HepG2 (cell line): ENCODE measurements around the gene PMAIP1. TPM values are rescaled to one million over a fixed set of nuclear protein-coding genes. Genes with fewer than 3 reads are reported as not detected.

Experiments used
- ATAC-seq: fragments of 200-7000 bp; cut with Tn5 transposase; 3 replicates; pipeline ENCODE4 v1.9.1; 2020; ENCODE audit warnings: mild to moderate bottlenecking, moderate library complexity
- BruUV-seq: library from RNA; stranded (reverse); fragments of 400-500 nt; replicated peaks from 2 replicates; lab custom pipeline; 2021; lab: Mats Ljungman, UMichigan
- CTCF ChIA-PET: fragments of 300-600 bp; formaldehyde crosslinking; extraction: SDS; loops from one replicate; lab custom pipeline; 2021; ENCODE audit warnings: low total read pairs, inconsistent platforms, low intra/inter-chr PET ratio; lab: Yijun Ruan, JAX
- POLR2A ChIA-PET: fragments of 350-600 bp; sonication (Branson Sonifier 250); formaldehyde crosslinking; loops from one replicate; lab custom pipeline; 2020; ENCODE audit warnings: antibody characterized with exemption, inconsistent platforms; lab: Yijun Ruan, JAX
- DNase-seq: peaks from one replicate; pipeline ENCODE4 v3.0.0-alpha.2; 2015; ENCODE audit warnings: low spot score
- FAIRE-seq: peaks from 3 replicates; lab custom pipeline; 2011; peaks lifted over from hg19 to GRCh38; lab: Jason Lieb, UNC
- H2AFZ ChIP-seq: one replicate; pipeline ENCODE4 v1.6.1; 2011; ENCODE audit warnings: low read length, inconsistent platforms
- H3K27ac ChIP-seq: fragments of 300-600 bp; 3 replicates; pipeline ENCODE4 v1.8.0; 2011; ENCODE audit warnings: mixed run types, mild to moderate bottlenecking, mixed read lengths, low read length, inconsistent platforms; ENCODE audit not compliant: insufficient read depth; ENCODE audit errors: extremely low read length
- H3K27me3 ChIP-seq, 2 experiments: fragments of 200-600 bp in 1 of 2; 2 replicates in 1 of 2; 3 replicates in 1 of 2; pipeline versions ENCODE4 v1.6.0 to v1.8.0; 2011; ENCODE audit warnings: low read length in 2 of 2, mild to moderate bottlenecking in 2 of 2, moderate library complexity in 2 of 2, inconsistent platforms in 1 of 2; ENCODE audit not compliant: insufficient read depth in 2 of 2, control insufficient read depth in 1 of 2
- H3K36me3 ChIP-seq, 2 experiments: fragments of 200-600 bp in 1 of 2; replicated peaks in 1 of 2; 2 replicates in 1 of 2; 3 replicates in 1 of 2; pipeline versions ENCODE4 v1.5.1 to v1.8.0; 2011; ENCODE audit warnings: low read length in 2 of 2, inconsistent platforms in 1 of 2; ENCODE audit not compliant: insufficient read depth in 2 of 2, control insufficient read depth in 1 of 2
- H3K4me1 ChIP-seq: 2 replicates; pipeline ENCODE4 v1.5.1; 2012; ENCODE audit warnings: low read length, inconsistent platforms; ENCODE audit not compliant: insufficient read depth
- H3K4me2 ChIP-seq: 2 replicates; pipeline ENCODE4 v1.6.0; 2011; ENCODE audit warnings: low read depth, low read length, inconsistent platforms
- H3K4me3 ChIP-seq, 3 experiments: fragments of 200-600 bp in 1 of 3; sonication (generic), shearing (Covaris generic) in 1 of 3; replicated peaks in 1 of 3; 2 replicates each; pipeline ENCODE4 v1.5.1; 2011 to 2016; ENCODE audit warnings: low read length in 3 of 3, inconsistent platforms in 2 of 3, low read depth in 2 of 3, mild to moderate bottlenecking in 2 of 3, control low read depth in 1 of 3, mixed read lengths in 1 of 3; ENCODE audit not compliant: insufficient read depth in 1 of 3
- H3K79me2 ChIP-seq: one replicate; pipeline ENCODE4 v1.6.1; 2011; ENCODE audit warnings: low read length, inconsistent platforms; ENCODE audit not compliant: insufficient read depth
- H3K9ac ChIP-seq: 2 replicates; pipeline ENCODE4 v1.6.0; 2011; ENCODE audit warnings: mild to moderate bottlenecking, low read depth, low read length, inconsistent platforms; ENCODE audit not compliant: insufficient read depth
- H3K9me3 ChIP-seq: 2 replicates; pipeline ENCODE4 v1.5.1; 2012; ENCODE audit warnings: mild to moderate bottlenecking, low read length
- H4K20me1 ChIP-seq: 2 replicates; pipeline ENCODE4 v1.6.0; 2011; ENCODE audit warnings: inconsistent platforms, mild to moderate bottlenecking, low read length, moderate library complexity; ENCODE audit not compliant: insufficient read depth
- ARNTL ChIP-seq: sonication (generic); formaldehyde crosslinking; IDR thresholded peaks from 2 replicates; pipeline ENCODE4 v1.4.0; 2020; ENCODE audit warnings: mild to moderate bottlenecking, missing genetic modification reagents
- HDAC1 ChIP-seq: sonication (generic); formaldehyde crosslinking; IDR thresholded peaks from 2 replicates; pipeline ENCODE4 v1.5.1; 2020; ENCODE audit warnings: mild to moderate bottlenecking, missing genetic modification reagents
- SATB2 ChIP-seq: sonication (generic); formaldehyde crosslinking; IDR thresholded peaks from 2 replicates; pipeline ENCODE4 v1.5.0; 2020; ENCODE audit warnings: missing genetic modification reagents
- TP53 ChIP-seq: sonication (generic); formaldehyde crosslinking; conservative IDR thresholded peaks from 2 replicates; pipeline ENCODE4 v1.4.0; 2020; ENCODE audit warnings: missing genetic modification reagents
- ZFP37 ChIP-seq: sonication (generic); formaldehyde crosslinking; IDR thresholded peaks from 2 replicates; pipeline ENCODE4 v1.4.0; 2020; ENCODE audit warnings: missing genetic modification reagents, borderline replicate concordance
- ZNF20 ChIP-seq: sonication (generic); formaldehyde crosslinking; IDR thresholded peaks from 2 replicates; pipeline ENCODE4 v1.4.0; 2020; ENCODE audit warnings: mild to moderate bottlenecking, moderate library complexity, missing genetic modification reagents
- ZNF44 ChIP-seq: sonication (generic); formaldehyde crosslinking; IDR thresholded peaks from 2 replicates; pipeline ENCODE4 v1.5.1; 2020; ENCODE audit warnings: mild to moderate bottlenecking, missing genetic modification reagents
- ZNF781 ChIP-seq: sonication (generic); formaldehyde crosslinking; IDR thresholded peaks from 2 replicates; pipeline ENCODE4 v1.5.1; 2020; ENCODE audit warnings: borderline replicate concordance, mild to moderate bottlenecking, missing genetic modification reagents; ENCODE audit errors: not compliant biosample characterization
- WGBS: methylation state at CpG from one replicate; pipeline ENCODE4 v1.1.6; 2017; ENCODE audit warnings: low lambda C conversion rate; 5-methylcytosine and 5-hydroxymethylcytosine counted together
- in situ Hi-C: cut with HindIII; loops from 2 replicates; pipeline ENCODE4 v1.10.0; 2017; ENCODE audit warnings: low pct_unique_long_range_greater_than_20kb; ENCODE audit not compliant: extremely low pct_ligation_motif_present
- intact Hi-C: fragments of 100-400 bp; cut with micrococcal nuclease; formaldehyde crosslinking; loops from one replicate; pipeline ENCODE4 v1.10.0; 2022; ENCODE audit not compliant: unreplicated experiment
- polyA plus RNA-seq, 8 experiments: library from polyadenylated mRNA; depleted of rRNA in 3 of 8; stranded (reverse) in 7 of 8; unstranded in 1 of 8; fragments of >200 nt; fragmentation: Illumina TruSeq in 4 of 8; extraction: Trizol in 4 of 8; gene quantifications; 2 replicates each; pipeline versions ENCODE4 v1.2.1 to v1.2.3, GENCODE V29; 2011 to 2016; ENCODE audit warnings: low read depth in 4 of 8, missing spikeins in 1 of 8, mixed read lengths in 1 of 8; ENCODE audit not compliant: insufficient read depth in 1 of 8
- total RNA-seq, 5 experiments: library from RNA; depleted of rRNA; stranded (reverse); fragments of >200 nt; fragmentation: Illumina TruSeq; extraction: Trizol; gene quantifications; 2 replicates each; pipeline ENCODE4 v1.2.3, GENCODE V29; 2016; ENCODE audit warnings: low read depth in 1 of 5
- TF ChIP-seq, protein P1 (sequence below): sonication (generic); formaldehyde crosslinking; IDR thresholded peaks from 2 replicates; pipeline ENCODE4 v1.8.0; 2022; ENCODE audit warnings: missing genetic modification reagents, low read depth, mild to moderate bottlenecking, borderline replicate concordance
- TF ChIP-seq, protein P2 (sequence below): sonication (generic); formaldehyde crosslinking; IDR thresholded peaks from 2 replicates; pipeline ENCODE4 v1.5.1; 2020; ENCODE audit warnings: missing genetic modification reagents, mild to moderate bottlenecking, borderline replicate concordance
- TF ChIP-seq, protein P3 (sequence below): sonication (generic); formaldehyde crosslinking; IDR thresholded peaks from 2 replicates; pipeline ENCODE4 v1.5.0; 2020; ENCODE audit warnings: mild to moderate bottlenecking, missing genetic modification reagents, borderline replicate concordance
- TF ChIP-seq, protein P4 (sequence below): sonication (generic); formaldehyde crosslinking; IDR thresholded peaks from 2 replicates; pipeline ENCODE4 v1.8.1; 2023; ENCODE audit warnings: mild to moderate bottlenecking, moderate library complexity, missing genetic modification reagents

Gene PMAIP1
- total and polyA plus RNA-seq, 2 of the 13 experiments (the other 11 are each of a cell fraction or from before 2014, with no cell fraction given): 1.5 to 1.7 TPM

DNA sequence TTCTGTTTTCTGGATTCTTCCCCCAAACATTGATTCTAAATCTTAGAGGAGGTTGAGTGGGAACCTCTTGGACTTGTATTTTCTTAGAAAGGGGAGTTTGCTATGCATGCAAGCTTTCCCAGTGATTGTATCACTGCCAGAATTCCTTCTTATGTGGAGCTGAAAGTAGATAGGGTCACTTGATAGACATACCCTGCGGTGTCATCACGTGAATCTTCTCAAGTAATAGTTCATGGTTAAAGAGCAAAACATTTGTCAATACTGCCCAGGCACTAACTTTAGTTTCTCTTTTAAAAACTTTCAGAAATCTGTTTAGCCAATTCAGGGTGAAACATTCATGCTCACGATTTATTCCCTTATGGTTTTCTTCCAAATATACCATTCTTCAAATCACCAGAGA lies 6.4 kb downstream of the PMAIP1 start:
- ChIA-PET CTCF (no interaction called here), POLR2A (no interaction called here)
- TF ChIP-seq, protein P1, sequence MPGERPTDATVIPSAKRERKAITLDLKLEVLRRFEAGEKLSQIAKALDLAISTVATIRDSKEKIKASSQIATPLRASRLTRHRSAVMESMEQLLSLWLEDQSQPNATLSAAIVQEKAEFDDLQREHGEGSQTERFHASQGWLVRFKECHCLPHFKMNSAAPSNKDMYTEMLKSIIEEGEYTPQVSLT (CRISPR knock-in tag): no peak
- TF ChIP-seq ARNTL (CRISPR knock-in tag) (no peak), TP53 (CRISPR knock-in tag) (no peak), ZFP37 (CRISPR knock-in tag) (no peak), ZNF44 (CRISPR knock-in tag) (no peak), HDAC1 (CRISPR knock-in tag) (no peak), ZNF20 (CRISPR knock-in tag) (no peak), ZNF781 (CRISPR knock-in tag) (no peak), SATB2 (CRISPR knock-in tag) (no peak)
- TF ChIP-seq, protein P2, sequence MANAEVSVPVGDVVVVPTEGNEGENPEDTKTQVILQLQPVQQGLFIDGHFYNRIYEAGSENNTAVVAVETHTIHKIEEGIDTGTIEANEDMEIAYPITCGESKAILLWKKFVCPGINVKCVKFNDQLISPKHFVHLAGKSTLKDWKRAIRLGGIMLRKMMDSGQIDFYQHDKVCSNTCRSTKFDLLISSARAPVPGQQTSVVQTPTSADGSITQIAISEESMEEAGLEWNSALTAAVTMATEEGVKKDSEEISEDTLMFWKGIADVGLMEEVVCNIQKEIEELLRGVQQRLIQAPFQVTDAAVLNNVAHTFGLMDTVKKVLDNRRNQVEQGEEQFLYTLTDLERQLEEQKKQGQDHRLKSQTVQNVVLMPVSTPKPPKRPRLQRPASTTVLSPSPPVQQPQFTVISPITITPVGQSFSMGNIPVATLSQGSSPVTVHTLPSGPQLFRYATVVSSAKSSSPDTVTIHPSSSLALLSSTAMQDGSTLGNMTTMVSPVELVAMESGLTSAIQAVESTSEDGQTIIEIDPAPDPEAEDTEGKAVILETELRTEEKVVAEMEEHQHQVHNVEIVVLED: no peak
- TF ChIP-seq, protein P3, sequence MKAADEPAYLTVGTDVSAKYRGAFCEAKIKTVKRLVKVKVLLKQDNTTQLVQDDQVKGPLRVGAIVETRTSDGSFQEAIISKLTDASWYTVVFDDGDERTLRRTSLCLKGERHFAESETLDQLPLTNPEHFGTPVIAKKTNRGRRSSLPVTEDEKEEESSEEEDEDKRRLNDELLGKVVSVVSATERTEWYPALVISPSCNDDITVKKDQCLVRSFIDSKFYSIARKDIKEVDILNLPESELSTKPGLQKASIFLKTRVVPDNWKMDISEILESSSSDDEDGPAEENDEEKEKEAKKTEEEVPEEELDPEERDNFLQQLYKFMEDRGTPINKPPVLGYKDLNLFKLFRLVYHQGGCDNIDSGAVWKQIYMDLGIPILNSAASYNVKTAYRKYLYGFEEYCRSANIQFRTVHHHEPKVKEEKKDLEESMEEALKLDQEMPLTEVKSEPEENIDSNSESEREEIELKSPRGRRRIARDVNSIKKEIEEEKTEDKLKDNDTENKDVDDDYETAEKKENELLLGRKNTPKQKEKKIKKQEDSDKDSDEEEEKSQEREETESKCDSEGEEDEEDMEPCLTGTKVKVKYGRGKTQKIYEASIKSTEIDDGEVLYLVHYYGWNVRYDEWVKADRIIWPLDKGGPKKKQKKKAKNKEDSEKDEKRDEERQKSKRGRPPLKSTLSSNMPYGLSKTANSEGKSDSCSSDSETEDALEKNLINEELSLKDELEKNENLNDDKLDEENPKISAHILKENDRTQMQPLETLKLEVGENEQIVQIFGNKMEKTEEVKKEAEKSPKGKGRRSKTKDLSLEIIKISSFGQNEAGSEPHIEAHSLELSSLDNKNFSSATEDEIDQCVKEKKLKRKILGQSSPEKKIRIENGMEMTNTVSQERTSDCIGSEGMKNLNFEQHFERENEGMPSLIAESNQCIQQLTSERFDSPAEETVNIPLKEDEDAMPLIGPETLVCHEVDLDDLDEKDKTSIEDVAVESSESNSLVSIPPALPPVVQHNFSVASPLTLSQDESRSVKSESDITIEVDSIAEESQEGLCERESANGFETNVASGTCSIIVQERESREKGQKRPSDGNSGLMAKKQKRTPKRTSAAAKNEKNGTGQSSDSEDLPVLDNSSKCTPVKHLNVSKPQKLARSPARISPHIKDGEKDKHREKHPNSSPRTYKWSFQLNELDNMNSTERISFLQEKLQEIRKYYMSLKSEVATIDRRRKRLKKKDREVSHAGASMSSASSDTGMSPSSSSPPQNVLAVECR: no peak
- TF ChIP-seq, protein P4, sequence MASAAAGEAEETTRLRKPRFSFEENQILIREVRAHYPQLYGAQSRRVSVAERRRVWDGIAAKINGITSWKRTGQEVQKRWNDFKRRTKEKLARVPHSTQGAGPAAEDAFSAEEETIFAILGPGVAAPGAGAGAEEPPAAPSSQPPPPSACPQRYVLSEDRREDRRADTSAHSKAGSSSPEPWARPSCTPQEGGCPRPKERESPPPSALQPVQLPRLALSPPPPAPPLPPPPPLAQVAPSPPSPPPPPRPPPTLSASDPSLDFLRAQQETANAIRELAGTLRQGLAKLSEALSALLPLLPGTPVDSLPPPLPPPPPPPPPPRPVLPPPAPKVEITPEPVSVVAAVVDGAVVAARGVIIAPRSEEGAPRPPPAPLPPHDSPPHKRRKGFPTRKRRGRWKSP: no peak
- Histone ChIP-seq H3K4me3 (no peak overlapping the region), H3K27ac (no peak overlapping the region), H3K27me3 (peaks cover 0 to 8% of the 10 kb centered on the region in 2 experiments; a peak in 1 of 5 replicates), H3K79me2 (no peaks in the 10 kb centered on the region), H3K36me3 (no peaks in the 10 kb centered on the region), H3K4me2 (no peak overlapping the region), H2AFZ (no peak overlapping the region), H4K20me1 (no peaks in the 10 kb centered on the region), H3K4me1 (no peaks in the 10 kb centered on the region), H3K9me3 (no peaks in the 10 kb centered on the region), H3K9ac (no peak overlapping the region)
- DNase-seq: no peak
- ATAC-seq: no peak
- no TSS peak for BruUV-seq
- 0% methylated on average over 3 of the region's 3 CpGs for WGBS
- intact Hi-C loops: no loop called here
- FAIRE-seq: no peak
- in situ Hi-C loops: no loop called here
